Tongue (tissue), 2 donors: Measurements from ENCODE around the gene KLC1. TPM values are rescaled to one million over a fixed set of nuclear protein-coding genes. Genes with fewer than 3 reads are reported as not detected.

Experiments used
- DNase-seq: peaks from one replicate; pipeline ENCODE4 v3.0.0-alpha.2; 2015
- total RNA-seq: library from RNA; depleted of rRNA; stranded (reverse); fragments of >200 nt; gene quantifications from one replicate; pipeline ENCODE4 v1.2.3, GENCODE V29; 2014

Gene KLC1
- total RNA-seq, 1 donor from 2014 or later = 273 TPM

- DNase-seq = no peak
Measured at GRCh38 chr14:103705118-103705503, 76.1 kb downstream of the KLC1 start.

GRCh38 chr14:103705504-103706284, 76.7 kb downstream of the KLC1 start:
- DNase-seq = no peak

GRCh38 chr14:103706551-103707328, 77.7 kb downstream of the KLC1 start:
- no peak for DNase-seq

DNA sequence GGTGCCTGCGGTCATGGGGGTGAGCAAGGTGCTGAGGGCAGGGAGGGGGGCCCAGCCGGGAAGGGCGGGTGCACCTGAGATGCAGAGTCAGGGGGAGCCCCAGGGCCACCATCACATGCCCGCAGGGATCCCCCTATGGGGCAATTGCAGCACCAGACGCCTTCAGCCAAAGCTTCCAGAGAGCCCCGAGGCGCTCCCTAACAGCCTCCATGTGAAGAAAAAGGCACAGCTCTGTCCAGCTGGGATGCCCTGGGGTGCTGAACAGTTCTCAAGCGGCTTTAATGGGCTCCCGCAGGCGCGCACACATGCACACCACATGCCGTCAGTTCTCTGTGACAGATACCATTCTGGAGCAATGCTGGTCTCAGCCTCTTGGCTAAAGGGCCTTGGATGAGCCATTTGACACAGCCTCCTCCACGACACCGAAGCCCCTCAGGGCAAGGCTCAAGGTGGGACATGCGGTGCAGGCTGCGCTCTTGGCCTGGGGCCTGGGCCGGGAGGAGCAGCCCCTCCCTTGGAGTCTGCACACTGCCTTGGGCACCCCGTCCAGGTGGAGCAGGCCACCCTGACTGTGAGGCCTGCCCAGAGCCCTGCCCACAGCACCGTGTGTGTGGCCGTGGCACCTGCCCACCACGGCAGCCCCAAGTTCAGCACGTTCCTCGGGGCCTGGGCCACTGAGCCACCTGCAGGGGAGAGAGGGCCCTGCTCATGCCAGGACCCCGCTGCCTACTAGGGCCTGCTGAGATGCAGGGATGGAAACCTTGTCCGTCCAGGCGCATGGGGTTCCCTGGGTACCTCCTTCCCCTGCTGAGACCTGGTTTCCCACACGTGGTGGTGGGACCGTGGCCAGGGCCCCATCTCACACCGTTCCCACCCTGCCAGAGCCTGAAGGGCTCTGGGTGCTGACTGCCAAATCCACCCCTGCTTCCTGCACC, 78.6 kb downstream of the KLC1 start:
- no peak for DNase-seq

DNA sequence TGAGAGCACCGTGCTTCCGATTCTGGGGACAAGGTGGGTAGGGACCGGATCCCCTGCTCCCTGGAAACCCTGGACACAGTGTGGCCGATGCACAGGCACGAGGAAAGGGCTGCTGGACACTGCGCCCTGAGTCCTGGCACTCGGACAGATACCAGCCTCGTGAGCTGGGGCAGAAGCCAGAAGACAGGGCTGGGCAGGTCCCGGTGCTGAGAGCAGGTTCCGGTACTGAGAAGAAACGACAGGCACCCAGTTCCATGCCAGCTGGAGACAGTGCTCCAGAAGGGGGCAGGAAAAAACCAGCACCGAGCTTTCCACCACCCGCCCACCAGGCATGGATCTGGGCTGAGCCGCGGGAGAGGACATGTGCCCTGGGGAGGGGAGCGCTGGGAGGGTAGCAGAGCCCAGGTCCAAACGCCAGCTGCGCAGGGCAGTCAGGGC, 79.8 kb downstream of the KLC1 start:
- no peak for DNase-seq

- DNase-seq = no peak
Measured at GRCh38 chr14:103709814-103710213, 80.8 kb downstream of the KLC1 start.

- DNase-seq = no peak
Measured at GRCh38 chr14:103710771-103711377, 81.9 kb downstream of the KLC1 start.

DNA sequence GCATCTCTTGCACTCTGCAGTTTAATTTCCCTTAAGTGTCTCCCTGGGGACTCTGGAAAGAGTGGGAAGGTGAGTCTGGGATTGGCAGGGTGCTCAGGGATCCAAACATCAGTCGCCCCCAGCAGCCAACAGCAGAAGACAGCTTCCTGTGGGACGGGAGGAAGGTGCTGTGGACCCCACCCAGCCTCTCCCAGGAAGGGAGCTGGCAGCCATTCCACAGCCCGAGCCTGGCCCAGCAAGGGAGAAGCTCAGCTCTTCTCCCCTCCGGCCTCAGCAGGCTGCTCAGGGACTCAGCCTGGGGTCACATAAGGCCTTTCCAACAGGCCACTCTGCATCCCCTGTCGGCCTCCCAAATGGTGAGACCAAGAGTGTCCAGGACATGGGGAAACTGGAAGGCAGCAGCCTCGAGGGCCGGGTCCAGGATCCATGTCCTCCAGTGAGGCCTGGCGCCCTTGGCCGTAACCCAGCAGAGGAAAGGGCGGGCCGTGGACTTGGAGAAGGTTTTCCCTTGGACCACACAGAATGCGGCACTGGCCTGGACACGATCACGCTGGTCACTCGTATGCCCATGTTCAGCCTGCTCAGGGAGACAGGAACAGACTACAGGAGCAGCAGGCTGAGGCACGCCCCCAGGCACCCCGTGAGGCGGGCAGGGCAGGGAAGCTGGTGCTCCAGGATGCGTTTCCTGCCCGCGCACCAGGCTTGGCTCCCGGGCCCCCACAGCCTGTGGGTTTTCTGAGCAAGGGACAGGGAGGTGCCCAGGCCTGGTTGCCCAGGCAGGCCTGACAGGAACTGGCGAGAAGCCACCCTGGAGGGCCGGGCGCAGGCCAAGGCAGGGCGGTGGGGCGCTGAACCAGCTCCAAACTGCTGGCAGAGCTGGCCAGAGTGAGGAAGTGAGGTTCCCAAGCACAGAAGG, 82.8 kb downstream of the KLC1 start:
- no peak for DNase-seq

DNA sequence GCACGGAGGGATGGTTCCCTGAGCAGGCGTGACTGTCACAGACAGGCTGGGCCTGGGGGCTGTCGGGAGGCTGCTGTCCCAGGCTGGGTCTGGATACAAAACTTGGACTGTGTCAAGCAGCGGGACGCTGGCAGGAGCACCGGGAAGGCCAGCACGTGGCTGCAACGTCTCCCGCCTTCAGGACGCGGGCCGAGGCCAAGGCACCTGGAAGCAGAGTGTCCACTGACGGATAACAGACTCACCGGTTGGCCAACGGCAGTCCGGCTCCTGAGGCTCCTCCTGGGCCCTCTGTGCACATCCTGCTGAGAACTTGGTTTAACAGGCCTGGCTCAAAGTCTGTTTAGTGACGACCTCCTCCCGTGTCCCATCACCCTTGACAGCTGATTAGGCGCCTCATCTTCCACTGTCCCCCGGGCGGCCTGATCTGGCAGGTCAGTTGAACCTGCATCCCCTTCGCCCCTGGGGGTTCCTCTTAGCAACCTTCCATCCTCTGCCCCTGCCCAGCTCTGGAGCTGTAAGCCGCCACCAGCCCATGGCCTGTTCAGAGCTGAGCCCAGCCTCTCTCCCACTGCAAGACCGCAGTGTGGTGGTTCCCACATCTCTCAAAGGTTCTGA, 83.7 kb downstream of the KLC1 start:
- no peak for DNase-seq

DNA sequence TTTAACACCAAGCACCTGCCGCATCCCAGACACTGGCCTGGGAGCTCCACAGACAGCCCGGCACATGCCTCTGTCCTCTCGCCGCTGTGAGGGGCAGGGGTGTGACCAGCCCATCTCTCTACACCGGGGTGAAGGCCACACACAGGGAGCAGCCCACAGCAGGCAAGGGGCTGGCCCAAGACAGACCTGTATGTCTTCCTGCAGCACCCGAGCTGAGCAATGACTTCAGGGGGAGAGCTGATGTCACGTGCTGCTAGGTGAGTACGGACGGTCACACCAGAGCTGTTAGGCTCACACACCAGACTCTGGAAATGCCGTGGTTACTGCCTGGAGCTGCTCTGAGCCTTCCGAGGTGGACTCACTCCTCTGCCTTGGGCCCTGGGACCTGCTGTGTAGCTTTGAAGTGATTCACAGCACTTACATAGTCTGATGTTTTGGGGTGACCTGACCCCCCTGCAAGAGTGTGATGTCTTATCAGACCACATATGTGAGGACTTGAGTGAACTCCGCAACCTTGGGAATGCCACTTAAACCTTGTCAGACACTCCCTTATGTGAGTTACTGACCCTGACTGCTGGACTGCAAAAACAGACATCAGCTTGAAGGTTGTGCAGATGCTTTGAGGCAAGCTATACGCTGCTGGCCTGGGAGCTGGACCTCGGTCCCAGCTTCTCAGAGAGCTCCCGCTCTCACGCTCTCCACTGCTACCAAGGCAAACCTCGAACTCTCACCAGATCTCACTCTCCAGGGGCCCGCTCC, 84.5 kb downstream of the KLC1 start:
- DNase-seq = no peak

- no peak for DNase-seq
Measured at GRCh38 chr14:103714063-103714724, 85.2 kb downstream of the KLC1 start.

DNA sequence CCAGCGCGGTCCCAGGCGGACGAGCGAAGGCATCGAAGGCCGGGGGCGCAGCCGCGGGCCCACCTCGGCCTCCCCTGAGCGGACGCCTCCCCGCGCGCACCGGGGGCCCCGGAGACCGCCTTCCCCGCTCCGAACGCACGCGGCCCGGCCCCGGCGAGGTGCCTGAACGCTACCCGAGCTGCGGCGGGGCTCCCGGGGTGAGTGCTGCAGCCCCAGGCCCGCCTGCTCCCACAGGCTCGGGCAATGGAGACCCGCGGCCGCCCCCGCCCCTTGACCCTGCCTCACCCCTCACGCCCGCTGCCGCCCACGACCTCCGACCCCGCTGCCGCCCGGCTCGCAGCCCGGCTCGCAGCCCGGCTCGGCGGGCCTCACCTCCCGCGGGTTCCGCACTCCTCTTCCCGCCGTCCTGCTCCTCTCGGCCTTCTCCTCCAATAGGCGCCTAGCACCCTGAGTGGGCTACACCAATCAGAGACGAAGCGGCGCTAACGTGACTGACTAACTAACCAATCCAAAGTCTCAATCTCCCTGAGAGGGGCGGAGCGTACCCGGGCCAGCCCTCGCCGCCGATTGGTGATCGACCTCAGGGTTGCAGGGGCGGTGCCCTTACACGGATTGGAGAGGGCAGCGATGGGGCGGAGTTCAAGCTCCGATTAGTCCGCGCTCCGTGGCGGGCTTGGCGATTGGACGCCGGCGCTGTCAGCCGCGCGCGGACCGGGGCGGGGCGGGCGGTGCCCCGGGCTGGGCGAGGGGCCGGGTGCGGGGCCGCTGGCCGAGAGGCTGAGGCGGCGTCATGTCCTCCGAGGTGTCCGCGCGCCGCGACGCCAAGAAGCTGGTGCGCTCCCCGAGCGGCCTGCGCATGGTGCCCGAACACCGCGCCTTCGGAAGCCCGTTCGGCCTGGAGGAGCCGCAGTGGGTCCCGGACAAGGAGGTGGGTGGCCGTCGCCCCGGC, 86.3 kb downstream of the KLC1 start, which contains the start of the genes XRCC3 and ZFYVE21:
TSS of gene XRCC3 (minus strand) at position 400 of the 949 bp plus-strand sequence. CDS start 4,364 bp downstream, outside the sequence.
TSS of gene ZFYVE21 (plus strand) at position 759 of the 949 bp plus-strand sequence. CDS start at position 791, 32 bp downstream.
- DNase-seq = peak; percentile 100

DNA sequence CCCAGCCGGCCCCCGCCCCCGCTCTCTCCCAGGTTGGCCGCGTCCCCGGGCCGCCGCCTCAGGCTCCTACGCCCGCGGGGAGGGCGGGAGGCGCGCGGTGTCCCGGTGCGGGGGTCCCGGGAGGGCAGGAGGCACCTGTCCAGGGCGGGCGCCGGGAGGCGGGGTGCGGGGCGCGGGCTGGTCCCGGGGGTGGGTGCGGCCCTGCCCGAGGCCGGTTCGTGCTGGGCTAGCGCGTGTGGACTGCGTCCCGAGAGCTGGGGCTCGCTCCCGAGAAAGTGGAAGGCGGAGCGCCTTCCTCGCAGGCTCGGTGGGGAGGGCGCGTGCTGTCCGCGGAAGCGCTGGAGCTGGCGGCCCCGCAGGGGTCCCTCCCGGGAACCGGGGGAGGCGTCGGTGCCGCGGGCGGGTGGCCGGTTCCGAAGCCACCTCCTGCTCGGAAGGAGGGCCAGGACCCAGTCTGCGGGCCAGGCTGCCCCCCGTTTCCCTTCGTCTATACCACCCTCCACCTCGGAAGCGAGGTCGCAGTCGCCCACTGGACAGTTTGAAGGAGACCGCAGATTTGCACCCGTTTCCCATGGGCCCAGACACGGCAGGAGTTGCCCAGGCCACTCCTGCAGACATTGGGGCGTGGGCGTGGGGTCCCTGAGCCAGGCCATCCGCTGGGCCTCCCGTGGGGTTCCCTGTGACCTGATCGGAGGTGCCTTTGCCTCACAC, 87.2 kb downstream of the KLC1 start:
- DNase-seq = peak; percentile 33

DNA sequence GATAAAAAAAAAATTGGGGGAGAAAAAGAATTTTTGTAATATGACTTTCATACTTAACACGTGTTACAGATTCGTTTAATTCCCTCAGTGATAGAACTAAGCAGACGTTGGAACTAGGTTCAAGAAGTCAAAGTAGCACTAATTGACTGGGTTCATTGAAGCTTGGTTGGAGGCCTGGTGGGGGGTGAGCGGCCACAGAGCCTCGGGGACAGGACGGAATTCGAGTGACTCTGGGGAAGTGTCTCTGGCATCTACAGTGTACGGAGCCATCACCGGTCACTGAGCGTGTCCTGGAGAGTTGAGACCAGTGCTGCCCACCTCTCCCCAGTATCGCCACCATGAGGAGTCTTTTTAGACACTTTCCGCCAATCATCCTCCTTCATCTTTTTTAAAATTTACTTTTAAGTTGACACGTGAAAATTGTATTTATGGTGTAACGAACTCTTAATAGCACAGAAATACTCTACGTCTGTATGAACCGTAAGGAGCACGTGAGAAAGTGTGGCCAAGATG, 87.9 kb downstream of the KLC1 start:
- no peak for DNase-seq

- no peak for DNase-seq
Measured at GRCh38 chr14:103718572-103718971, 89.6 kb downstream of the KLC1 start.

DNA sequence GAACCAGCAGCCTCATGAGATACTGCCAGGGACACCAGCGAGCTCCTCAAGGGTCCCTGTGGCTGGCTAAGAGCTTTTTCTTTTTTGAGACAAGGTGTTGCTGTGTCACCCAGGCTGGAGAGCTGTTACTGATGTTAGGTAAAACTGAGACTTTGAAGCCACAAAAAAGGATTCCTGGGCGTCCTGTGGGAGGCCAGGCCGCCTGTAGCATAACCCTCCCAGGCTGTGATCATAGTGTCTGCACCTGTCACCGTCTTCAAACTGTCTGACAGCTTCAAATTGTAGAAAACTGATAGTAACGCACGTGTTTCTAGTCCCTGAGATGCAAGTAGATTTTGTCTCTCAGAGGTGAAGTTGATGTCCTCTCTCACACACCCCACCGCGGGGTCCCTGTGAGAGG, 90.7 kb downstream of the KLC1 start:
- DNase-seq = no peak
